ENCODE data around the gene FCRL1. TPM values are rescaled to one million over a fixed set of nuclear protein-coding genes. Genes with fewer than 3 reads are reported as not detected.

FCRL1 gene
- total RNA-seq, 1 experiment from 2014 or later, result not detected

DNA sequence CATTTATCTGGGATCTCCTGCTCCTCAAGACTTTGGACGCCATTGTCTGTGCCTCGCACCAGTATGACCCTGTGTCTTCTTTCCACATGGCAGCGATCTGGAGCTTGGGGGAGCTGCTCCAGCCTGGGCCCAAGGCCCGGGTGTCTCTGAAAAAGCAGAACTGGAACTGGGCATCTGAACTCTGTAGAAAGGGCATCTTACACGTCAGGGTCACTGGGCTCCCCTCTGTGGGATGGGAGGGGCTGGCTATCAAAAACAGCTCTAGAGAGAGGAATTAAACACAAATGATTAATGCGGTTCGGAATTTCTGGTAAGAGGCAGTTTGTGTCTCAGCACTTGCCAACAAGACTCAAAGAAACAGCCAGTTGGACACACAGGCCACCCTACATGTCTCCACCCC lies 16.1 kb downstream of the FCRL1 start:
- peak; percentile 6 for DNase-seq (ENCODE audit: low read depth)

DNA sequence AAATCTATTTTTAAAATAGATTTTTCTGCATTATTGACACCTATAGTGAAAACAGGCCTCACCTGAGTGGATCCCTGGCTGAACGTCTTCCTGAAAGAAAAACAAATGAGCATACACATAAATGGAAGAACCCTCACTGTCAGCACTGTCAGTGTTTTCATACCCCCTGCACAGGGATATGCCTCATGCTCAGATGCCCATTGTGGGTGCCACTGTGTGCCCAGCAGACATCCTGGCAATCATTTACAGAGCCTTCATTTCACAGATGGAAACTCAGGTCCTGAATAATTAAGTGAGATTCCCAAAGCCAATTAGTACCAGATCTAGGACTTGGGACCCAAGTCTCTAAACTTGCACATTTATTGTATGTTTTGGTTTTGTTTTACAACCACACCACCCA lies 19.9 kb downstream of the FCRL1 start:
- no peak for DNase-seq (ENCODE audit: low read depth)

DNA sequence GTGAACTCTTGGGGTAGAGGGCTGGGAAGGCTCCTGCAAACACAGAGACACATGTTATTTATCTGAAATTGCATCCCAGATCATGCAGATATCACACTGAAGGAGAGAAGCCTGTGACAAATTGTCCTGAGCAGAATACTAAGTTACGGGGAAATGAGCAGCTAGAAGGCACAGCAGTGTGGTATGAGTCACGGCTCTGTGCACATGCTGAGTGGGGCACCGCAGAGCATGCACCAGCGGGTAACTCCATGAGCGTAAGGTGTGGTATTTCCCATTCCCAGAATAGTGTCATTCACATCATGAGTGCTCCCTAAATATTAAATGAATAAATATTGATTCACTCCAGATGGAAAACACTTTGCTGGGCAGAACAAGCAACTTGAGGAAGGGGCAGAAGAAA lies 21.7 kb downstream of the FCRL1 start:
- DNase-seq (ENCODE audit: low read depth), result peak; percentile 64

DNA sequence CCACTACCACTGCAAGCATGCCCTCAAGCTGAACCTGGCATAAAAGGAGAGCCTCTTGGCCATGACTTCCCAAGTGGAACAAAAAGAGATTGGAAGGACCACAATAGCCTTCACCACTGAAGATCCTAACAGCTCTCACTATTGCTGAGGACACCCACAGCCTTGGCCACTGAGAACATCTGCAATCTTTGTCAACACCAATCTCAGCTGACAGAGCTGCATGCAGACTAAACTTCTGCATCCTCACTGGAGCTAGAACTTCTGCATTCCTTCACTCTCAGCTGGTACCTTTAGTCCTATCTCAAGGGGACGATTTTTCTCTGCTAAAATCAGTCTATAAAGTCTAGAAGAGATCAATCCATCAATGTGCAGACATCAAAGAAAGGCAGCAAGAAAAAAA lies 34.7 kb downstream of the FCRL1 start:
- DNase-seq (ENCODE audit: low read depth), result no peak

DNA sequence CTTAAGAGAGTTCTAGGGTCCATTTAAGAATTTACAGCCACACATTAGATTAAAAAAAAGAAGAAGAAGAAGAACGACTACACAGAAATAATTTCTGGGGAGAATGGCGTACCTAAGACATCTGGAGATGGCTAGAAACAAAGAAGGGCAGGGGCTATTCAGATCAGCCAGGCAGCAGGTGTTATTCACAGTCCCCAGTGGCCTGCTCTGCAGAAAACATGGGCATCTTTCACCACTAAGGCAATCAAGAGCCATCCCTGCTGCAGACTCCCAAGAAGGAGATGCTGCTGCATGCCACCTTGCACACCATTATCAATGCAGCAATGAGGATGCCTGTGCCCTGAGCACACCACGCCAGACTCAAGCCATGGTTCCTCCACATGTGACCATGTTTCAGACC lies 35.1 kb downstream of the FCRL1 start:
- DNase-seq (ENCODE audit: low read depth), result no peak

DNA sequence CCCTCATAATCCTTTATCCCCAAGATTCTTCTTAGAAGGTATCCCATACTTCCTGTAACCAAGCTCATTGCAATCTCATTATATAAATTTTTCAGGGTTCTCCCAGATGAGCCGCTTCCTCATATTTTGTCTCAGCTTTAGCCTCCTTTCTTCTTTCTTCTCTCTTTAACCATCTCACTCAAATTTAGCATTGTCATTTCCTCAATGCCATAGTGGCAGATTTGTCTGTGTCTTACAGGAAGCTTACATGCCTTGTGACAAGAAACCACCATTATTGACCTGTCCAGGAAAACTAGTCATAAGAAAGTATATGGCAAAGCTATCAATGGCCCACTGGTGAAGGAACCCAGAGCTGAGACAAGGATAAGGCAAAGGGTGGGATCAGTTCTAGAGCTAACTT lies 37.0 kb downstream of the FCRL1 start:
- no peak for DNase-seq (ENCODE audit: low read depth)

DNA sequence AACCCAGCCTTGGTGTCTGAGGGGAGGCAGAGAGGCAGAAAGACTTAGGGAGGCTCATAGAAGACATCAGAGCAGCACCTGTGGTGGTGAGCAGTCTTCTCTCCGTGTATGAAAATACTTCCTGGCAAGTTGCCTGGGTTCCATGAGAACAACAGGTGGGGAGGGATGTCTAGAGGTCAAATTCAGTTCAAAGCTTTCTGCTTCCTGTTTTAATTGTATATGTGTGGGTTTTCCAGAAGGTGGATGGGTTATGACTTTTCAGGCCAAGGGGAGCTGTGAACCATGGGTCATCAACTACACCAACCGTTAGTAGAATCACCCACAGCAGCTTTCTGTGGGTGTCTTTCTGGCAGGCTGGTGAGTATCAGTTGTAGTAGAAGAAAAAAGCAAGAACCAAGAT lies 38.9 kb downstream of the FCRL1 start:
- DNase-seq (ENCODE audit: low read depth), result no peak

DNA sequence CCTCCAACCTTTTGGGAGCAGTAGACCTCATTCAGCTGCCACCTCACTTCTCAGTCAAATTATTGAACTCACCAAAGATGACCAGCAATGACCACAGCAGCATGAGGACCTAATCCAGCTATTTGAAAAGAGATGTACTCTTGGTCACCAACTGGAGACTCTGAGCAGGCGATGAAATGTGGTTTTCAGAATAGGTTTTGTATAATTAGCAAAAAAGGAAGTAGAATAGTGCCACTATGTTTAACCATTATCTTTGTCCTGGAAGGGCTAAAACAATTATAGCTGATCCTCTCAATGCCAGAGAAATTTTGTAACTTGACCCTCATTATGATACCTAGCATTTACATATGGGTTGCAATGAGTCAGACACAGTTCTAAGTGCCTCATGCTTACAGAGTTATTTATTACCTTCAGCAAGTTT lies 42.9 kb downstream of the FCRL1 start, which contains the start of gene FCRL2:
TSS of gene FCRL2 (minus strand) at position 162 of the 421 bp plus-strand sequence. CDS start at position 103, 59 bp downstream.
- no peak for DNase-seq (ENCODE audit: low read depth)

DNA sequence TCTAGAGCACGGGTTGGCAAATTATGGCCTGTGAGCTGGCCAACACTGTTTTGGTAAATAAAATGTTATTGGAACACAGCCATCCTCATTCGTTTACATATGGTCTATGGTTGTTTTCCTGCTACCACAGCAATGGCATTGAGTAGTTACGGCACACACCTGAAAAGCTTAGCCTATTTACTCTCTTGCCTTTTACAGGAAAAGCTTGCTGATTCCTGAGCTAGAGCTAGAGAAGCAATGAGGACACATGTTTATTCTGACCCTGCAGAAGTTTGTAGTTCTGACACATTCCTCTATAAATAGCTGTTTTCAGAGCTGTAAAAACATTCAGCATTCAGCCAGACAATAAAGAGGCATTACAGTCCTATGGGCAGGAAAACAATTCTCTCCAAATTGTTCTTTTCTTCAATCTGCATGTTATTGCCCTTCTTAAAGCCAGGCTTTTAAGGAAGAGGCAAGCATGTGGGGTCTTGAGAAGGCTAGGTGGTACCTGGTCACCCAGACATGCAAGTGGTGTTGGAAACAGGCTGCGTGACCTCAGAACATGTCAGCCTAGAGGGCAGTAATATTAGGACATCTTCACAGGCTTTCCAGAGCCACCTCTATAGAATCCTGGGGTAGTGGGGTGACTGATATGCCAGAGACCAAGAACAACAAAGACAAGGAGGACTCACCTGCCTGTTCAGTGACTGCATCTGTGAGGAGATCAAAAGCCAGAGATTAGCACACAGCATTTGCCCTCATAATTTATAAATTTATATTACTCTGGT lies 44.6 kb downstream of the FCRL1 start:
- DNase-seq (ENCODE audit: low read depth), result no peak

DNA sequence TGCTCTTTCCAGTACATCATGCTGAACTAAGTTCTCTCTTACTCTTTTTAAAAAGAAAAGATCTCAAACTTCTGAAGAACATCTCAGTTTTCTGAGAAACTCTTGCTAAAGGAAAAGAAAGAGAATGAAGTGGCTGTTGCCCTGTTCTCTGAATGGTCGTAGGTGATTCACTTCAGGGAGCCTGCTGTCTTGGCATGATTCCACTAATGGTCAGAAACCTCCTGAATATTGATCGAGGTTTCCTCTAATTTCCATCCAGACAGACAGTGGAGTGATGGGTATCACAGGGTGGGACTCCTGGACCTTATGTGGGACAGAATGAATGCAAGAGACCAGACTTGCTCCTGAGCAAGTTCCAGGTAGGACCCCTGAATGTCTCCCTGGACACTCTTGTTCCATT lies 45.5 kb downstream of the FCRL1 start:
- DNase-seq (ENCODE audit: low read depth), result no peak

DNA sequence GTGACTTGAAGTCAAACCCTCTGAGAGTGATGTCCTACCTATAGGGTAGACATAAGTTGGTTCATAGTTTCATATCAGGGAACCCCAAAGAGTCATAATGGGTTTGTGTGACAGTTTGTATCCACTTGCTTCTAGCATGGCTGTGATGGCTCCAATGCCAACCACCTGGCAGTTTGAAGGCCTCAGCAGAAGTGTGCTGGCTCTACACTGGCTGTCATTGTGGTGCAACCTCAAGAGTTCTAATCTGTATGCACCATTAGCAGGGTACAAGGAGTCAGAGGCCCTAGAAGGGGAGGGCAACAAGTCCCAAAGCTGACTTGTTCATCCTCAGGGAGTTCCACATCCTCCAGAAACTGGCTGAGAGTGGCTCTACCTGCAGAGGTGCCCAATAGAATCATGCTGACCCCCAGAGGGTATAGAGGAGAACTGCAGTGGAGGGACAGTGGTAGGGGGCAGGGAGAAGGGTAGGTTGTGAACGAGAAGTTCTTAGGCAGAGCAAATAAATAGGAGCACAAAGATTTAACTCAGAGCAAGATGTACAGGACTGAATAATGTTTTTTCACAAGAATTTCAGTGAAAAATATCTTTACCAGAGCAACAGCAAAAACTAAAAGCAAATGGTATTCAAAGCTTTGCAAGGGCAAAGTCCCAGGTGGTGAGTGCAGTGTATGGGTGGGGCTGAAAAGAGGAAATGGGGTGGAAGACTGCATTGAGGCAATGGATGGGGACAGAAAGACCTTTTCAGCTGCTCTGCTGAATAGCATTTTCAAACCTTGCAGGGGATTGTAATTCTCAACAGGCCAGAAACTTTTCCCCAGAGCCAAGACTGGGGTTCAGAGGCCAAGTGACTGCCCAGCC lies 46.2 kb downstream of the FCRL1 start:
- no peak for DNase-seq (ENCODE audit: low read depth)

DNA sequence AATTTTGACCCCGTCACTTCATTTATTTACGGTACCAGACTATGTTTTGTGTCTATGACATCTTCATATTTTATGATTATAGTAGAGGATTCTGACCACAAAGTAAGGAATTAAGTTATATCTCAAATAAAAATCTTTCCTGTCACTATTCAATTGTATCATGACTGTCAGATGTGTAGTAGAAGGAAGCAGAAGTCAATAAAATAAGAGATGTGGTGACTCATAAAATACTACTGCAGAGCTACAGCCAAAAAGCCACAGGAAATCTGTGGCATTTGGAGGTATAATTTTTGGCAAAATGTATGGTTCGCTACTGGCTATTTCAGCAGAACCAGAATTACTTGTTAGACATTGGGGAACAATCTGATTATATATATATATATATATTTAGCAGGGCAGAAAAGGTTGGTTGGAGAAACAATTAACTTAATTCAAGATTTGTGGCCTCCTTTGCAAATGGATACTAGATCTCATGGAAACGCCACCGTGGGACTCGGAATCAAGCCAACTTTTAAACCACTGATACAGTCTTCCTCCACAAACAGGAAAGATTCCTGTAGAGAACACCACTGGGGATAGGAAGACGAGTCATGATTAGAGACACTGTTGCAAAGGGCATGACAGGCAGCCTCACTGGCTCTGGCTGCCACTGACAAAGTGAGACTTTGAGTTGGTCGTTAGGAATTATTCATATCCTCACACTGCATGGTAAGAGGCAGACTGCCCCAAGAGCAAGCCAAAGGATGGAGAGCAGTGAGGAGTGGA lies 48.1 kb downstream of the FCRL1 start:
- peak; percentile 74 for DNase-seq (ENCODE audit: low read depth)

DNA sequence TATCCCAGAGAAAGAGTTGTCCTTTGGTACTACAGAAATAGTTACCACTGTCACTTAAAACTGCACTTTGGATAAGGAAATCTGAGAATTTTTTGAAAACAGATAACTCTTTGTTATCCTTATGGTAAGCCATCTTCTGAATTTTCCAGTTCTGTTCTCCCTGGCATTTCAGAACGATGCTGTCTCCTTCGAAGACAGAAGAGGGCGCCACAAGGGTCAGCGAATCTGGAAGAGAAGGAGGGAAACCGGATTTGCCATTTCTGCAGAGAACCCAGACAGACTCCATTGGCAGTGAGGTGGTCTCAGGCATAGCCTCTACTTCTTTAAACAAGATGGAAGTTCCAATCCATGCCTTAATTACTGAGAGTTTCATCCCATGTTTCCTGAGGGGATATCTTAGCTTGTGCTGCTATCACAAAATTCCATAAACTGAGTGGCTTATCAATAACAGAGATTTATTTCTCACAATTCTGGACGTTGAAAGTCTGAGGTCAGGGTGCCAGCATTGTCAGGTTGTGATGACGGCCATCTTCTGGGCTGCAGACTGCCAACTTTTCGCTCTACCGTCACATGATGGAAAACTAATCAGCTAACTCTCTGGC lies 49.4 kb downstream of the FCRL1 start:
- DNase-seq (ENCODE audit: low read depth), result no peak

DNA sequence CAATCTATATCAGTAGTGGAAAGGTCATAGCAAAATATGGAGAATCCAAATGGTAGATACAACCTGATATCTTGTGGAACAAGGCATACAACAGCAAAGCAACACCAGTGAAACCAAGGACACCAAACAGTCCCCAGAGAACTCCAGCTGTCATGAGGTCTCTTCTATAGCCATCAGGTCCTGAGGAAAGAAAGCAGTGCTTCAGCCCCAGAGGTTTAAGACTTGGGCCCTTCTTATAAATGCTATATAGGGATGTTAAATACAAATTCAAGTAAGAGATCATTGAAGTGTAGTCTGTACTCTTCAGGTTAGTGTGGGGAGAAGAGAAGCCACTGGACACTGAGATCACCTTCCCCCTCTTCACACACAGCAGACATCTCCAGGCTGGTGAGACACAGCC lies 53.1 kb downstream of the FCRL1 start:
- DNase-seq (ENCODE audit: low read depth), result no peak

DNA sequence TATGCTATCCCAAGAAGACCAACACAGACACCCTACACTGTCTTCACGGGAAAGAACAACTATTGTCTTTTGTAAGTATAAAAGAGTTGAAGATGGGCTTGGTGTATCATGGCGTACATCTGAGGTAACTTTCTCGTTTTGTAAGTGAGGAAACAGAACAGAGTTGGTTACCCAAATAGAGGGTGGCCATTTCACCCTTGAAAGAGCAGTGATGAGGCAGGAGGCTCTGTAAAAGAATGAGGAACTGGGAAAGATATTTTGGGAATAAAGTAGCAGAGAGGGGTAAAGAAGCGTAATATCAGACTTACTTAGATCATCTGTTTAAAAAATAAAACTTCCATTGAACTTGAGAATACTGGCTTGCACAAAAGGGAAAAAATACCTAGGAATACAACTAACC lies 61.9 kb downstream of the FCRL1 start:
- no peak for DNase-seq (ENCODE audit: low read depth)

DNA sequence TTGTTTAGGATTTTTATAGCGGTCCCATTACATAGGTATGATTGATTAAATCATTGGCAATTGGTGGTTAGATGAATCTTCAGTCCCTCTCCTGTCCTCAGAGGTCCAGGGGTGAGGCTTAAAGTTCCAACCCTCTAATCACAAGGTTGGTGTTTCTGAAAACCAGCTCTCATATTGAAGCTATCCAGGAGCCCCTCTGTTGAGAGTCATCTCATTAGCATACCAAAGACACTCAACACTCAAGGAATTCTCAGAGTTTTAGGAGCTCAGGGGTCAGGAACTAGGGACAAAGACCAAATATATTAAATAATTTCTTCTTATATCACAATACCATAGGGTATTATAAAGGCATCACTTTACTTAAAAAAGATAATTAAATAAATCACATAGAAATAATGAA lies 66.3 kb downstream of the FCRL1 start:
- no peak for DNase-seq (ENCODE audit: low read depth)

DNA sequence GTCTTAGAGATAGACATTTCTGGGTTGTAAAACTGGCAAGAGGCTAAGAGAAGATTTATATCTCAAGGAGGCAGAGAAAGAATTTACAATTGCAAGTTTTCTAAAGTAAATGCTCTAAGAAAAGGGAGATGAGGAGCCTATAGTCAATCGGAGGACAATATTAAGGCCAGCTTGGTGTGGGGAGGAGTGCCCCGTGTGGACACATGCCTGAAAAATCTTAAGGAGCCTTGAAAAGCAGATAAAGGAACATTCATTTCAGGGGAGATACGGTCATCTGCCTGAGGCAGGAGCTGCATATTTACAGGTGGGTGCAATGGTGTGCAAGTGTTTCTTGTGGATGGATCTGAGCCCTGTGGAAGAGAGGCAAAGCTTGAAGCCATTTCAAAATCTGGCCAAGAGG lies 68.6 kb downstream of the FCRL1 start:
- no peak for DNase-seq (ENCODE audit: low read depth)

DNA sequence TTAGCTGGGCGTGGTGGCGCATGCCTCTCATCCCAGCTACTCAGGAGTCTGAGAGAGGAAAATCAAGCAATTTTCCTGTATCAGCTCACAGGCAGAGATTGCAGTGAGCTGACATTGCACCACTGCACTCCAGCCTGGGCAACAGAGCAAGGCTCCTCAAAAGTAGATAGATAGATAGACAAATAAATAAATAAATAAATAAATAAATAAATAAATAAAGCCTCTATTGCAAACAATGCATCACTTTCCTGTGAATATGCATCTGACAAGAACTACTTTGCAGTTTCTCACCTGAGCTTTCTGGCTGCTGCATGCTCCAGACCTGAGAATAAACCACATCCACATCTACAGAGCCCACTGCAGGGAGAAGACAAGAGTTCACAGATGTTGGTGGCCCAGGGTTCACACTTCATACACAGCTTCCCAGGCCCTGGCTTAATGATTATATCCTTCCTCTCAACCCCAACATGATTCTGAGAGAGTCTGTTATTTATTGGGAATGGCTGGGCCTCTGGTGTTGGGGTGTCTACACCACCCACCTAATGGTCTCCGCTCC lies 71.6 kb downstream of the FCRL1 start:
- no peak for DNase-seq (ENCODE audit: low read depth)

Measured in HT1080 (cell line).